Thyroid gland (tissue), 4 donors: ENCODE data around the gene PRDX5. TPM values are rescaled to one million over a fixed set of nuclear protein-coding genes. Genes with fewer than 3 reads are reported as not detected.

Experiments used
- DNase-seq, 2 donors: peaks; one replicate each; pipeline ENCODE4 v3.0.0-alpha.2; 2019
- H3K27ac ChIP-seq, 3 donors: fragments of 200-600 bp; sonication (generic); 1 replicate in 2 of 3; 2 replicates in 1 of 3; pipeline ENCODE4 v1.5.1; 2016 to 2019; ENCODE audit warnings: mild to moderate bottlenecking in 1 of 3, moderate library complexity in 1 of 3
- H3K27me3 ChIP-seq: fragments of 200-600 bp; sonication (generic); one replicate; pipeline ENCODE4 v1.5.1; 2019
- H3K36me3 ChIP-seq, 2 donors: fragments of 200-600 bp; sonication (generic); one replicate each; pipeline ENCODE4 v1.5.1; 2016 to 2019
- H3K4me1 ChIP-seq, 2 donors: fragments of 200-600 bp; sonication (generic); one replicate each; pipeline ENCODE4 v1.5.1; 2017 to 2019
- H3K4me3 ChIP-seq, 3 donors: fragments of 200-600 bp; sonication (generic); replicated peaks in 1 of 3; 1 replicate in 2 of 3; 2 replicates in 1 of 3; pipeline ENCODE4 v1.5.1; 2016; ENCODE audit warnings: mild to moderate bottlenecking in 1 of 3
- H3K9me3 ChIP-seq: fragments of 200-600 bp; sonication (generic); one replicate; pipeline ENCODE4 v1.5.1; 2017
- CTCF ChIP-seq, 6 experiments: fragments of 200-600 bp in 3 of 6; fragments of 450-650 bp in 3 of 6; sonication (generic) in 3 of 6; IDR thresholded peaks; one replicate each; pipeline ENCODE4 v1.5.1; 2016 to 2019; ENCODE audit warnings: antibody characterized with exemption in 6 of 6, mild to moderate bottlenecking in 2 of 6, inconsistent platforms in 1 of 6, moderate library complexity in 1 of 6
- POLR2A ChIP-seq, 2 donors: fragments of 450-650 bp; IDR thresholded peaks; one replicate each; pipeline ENCODE4 v1.6.1; 2017; ENCODE audit warnings: antibody characterized with exemption in 2 of 2, mild to moderate bottlenecking in 2 of 2, moderate library complexity in 1 of 2
- WGBS, 2 donors: methylation state at CpG; one replicate each; pipeline ENCODE4 v1.1.5; 2017; 5-methylcytosine and 5-hydroxymethylcytosine counted together
- intact Hi-C: fragments of 100-400 bp; cut with DNase I; formaldehyde crosslinking; loops from one replicate; pipeline ENCODE4 v1.15.1; 2023
- total RNA-seq, 4 donors: library from RNA; depleted of rRNA; stranded (reverse); fragments of >200 nt; gene quantifications; one replicate each; pipeline ENCODE4 v1.2.3, GENCODE V29; 2016

PRDX5 gene
- total RNA-seq, 4 donors from 2014 or later, result 384 to 962 (median 653) TPM

- Histone ChIP-seq H3K27me3 (no peaks in the 10 kb centered on the region), H3K4me1 (no peaks in the 10 kb centered on the region), H3K9me3 (no peaks in the 10 kb centered on the region), H3K4me3 (no peak overlapping the region), H3K27ac (no peak overlapping the region), H3K36me3 (peaks cover 36 to 62% of the 10 kb centered on the region in 2 donors)
- WGBS, 2 donors, result 88 to 93% methylated on average over 1 of the region's 1 CpG
- intact Hi-C loops, result no loop called here
- TF ChIP-seq POLR2A (IDR thresholded peaks at IDR 0.05), result no peak
- no peak for TF ChIP-seq CTCF (IDR thresholded peaks at IDR 0.05)
- DNase-seq, result no peak
Observed at GRCh38 chr11:64366751-64367150, 48.8 kb downstream of the PRDX5 start.

DNA sequence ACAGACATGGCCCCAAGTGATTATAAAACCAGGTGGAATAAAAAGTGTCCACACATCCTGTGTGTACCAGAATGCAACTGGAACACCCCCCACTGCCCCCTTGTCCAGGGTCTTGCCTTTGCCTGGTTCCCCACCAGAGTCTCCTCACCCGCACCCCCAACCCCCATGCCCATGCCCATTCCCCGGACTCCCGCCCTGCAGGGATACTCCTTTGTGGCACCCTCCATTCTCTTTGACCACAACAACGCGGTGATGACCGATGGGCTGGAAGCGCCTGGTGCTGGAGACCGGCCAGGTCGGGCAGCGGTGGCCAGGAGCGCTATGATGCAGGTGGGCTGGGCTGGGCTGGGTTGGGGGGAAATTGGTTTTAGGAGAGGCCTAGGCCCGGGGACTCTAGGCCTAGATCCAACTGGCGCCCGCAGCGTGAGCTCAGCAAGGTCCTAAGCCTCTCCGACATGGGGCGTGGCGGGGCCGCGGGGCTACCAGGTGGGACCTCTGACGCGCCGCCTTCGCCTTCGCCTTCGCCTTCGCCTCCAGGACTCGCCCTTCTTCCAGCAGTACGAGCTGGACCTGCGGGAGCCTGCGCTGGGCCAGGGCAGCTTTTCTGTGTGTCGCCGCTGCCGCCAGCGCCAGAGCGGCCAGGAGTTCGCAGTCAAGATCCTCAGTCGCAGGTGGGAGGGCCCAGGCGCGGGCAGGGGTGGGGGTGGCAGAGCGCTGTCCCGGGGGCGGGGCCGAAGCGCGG, 50.2 kb downstream of the PRDX5 start:
- intact Hi-C loops, result no loop called here
- no peak for TF ChIP-seq CTCF (IDR thresholded peaks at IDR 0.05)
- TF ChIP-seq POLR2A (IDR thresholded peaks at IDR 0.05), result no peak
- H3K4me1 ChIP-seq, result no peaks in the 10 kb centered on the region

DNA sequence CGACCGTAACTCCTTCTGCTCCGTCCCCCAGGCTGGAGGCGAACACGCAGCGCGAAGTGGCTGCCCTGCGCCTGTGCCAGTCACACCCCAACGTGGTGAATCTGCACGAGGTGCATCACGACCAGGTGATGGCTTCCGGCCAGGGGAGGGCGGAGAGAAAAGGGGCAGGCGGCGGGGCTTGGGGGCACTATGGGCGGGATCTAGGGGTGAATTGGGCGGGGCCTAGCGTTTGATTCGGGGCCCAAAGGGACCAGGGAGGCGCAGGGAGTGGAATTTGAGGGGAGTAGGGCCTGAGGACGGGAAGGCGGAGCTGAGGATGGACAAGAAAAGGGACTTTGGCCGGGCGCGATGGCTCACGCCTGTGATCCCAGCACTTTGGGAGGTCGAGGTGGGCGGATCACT, 50.8 kb downstream of the PRDX5 start:
- no peaks in the 10 kb centered on the region for H3K9me3 ChIP-seq
- H3K4me1 ChIP-seq, result no peaks in the 10 kb centered on the region
- H3K27ac ChIP-seq, result no peak overlapping the region
- no peaks in the 10 kb centered on the region for H3K27me3 ChIP-seq
- no peak overlapping the region for H3K4me3 ChIP-seq
- intact Hi-C loops, result no loop called here
- no peak for DNase-seq
- no peak for TF ChIP-seq POLR2A (IDR thresholded peaks at IDR 0.05)
- no peak for TF ChIP-seq CTCF (IDR thresholded peaks at IDR 0.05)
- 84 to 87% methylated on average over 20 to 28 of the region's 28 CpGs for WGBS, 2 donors
- peaks cover 29 to 48% of the 10 kb centered on the region in 2 donors for H3K36me3 ChIP-seq

More for the DNA sequence above, 50.2 kb downstream of the PRDX5 start:
- no peak overlapping the region for H3K27ac ChIP-seq
- H3K27me3 ChIP-seq, result no peaks in the 10 kb centered on the region
- peaks cover 29 to 52% of the 10 kb centered on the region in 2 donors for H3K36me3 ChIP-seq
- no peak overlapping the region for H3K4me3 ChIP-seq
- DNase-seq, result no peak
- WGBS, 2 donors, result 85 to 92% methylated on average over 5 to 34 of the region's 46 CpGs
- no peaks in the 10 kb centered on the region for H3K9me3 ChIP-seq

GRCh38 chr11:64369440-64370421, 51.8 kb downstream of the PRDX5 start:
- Histone ChIP-seq H3K27ac (no peak overlapping the region), H3K9me3 (no peaks in the 10 kb centered on the region), H3K27me3 (no peaks in the 10 kb centered on the region), H3K36me3 (peaks cover 24 to 42% of the 10 kb centered on the region in 2 donors), H3K4me1 (no peaks in the 10 kb centered on the region), H3K4me3 (no peak overlapping the region)
- intact Hi-C loops, result no loop called here
- no peak for TF ChIP-seq CTCF (IDR thresholded peaks at IDR 0.05)
- TF ChIP-seq POLR2A (IDR thresholded peaks at IDR 0.05), result no peak
- WGBS, 2 donors, result 86 to 89% methylated on average over 60 to 82 of the region's 82 CpGs
- DNase-seq, result no peak
